ENCODE results near the gene GSTM3.
"Not testable (repeated sequence)": the region's sequence is repeated elsewhere in the genome, so short reads cannot be mapped to it uniquely, and the experiment has no call there.

DNA sequence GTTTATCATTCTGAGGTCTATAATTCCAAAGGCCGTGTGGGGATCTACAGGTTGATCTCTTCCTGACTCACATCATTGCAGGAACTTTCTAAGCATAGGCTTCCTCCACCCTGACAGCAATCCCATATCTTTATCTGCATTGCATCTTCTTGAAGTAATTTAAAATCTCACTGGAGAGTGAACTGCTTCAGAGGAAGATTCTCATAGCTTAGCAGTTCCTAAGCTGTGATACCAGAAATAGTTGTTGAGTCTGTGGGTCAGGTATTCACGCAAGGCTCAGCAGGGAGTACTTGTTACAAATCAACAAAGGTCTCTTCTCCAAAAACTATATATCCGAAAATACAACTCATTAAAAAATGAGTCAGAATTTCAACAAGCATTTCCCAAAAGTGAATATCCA lies 45.7 kb downstream of the GSTM3 start:
- not testable (repeated sequence) for TF ChIP-seq SP2 (IDR thresholded peaks at IDR 0.05; ENCODE audit: extremely low read depth, low read depth, low read length, poor library complexity, severe bottlenecking); TBP (optimal IDR thresholded peaks at IDR 0.05; ENCODE audit: low read depth, low read length)
- TF ChIP-seq, protein P1, sequence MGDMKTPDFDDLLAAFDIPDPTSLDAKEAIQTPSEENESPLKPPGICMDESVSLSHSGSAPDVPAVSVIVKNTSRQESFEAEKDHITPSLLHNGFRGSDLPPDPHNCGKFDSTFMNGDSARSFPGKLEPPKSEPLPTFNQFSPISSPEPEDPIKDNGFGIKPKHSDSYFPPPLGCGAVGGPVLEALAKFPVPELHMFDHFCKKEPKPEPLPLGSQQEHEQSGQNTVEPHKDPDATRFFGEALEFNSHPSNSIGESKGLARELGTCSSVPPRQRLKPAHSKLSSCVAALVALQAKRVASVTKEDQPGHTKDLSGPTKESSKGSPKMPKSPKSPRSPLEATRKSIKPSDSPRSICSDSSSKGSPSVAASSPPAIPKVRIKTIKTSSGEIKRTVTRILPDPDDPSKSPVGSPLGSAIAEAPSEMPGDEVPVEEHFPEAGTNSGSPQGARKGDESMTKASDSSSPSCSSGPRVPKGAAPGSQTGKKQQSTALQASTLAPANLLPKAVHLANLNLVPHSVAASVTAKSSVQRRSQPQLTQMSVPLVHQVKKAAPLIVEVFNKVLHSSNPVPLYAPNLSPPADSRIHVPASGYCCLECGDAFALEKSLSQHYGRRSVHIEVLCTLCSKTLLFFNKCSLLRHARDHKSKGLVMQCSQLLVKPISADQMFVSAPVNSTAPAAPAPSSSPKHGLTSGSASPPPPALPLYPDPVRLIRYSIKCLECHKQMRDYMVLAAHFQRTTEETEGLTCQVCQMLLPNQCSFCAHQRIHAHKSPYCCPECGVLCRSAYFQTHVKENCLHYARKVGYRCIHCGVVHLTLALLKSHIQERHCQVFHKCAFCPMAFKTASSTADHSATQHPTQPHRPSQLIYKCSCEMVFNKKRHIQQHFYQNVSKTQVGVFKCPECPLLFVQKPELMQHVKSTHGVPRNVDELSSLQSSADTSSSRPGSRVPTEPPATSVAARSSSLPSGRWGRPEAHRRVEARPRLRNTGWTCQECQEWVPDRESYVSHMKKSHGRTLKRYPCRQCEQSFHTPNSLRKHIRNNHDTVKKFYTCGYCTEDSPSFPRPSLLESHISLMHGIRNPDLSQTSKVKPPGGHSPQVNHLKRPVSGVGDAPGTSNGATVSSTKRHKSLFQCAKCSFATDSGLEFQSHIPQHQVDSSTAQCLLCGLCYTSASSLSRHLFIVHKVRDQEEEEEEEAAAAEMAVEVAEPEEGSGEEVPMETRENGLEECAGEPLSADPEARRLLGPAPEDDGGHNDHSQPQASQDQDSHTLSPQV (IDR thresholded peaks at IDR 0.05): not testable (repeated sequence)
